ENCODE results near the gene TMEM63B.
A peak's percentile ranks its signal among the peaks of the same experiment; 100 is the strongest.
"Not testable (repeated sequence)": the region's sequence is repeated elsewhere in the genome, so short reads cannot be mapped to it uniquely, and the experiment has no call there.

Gene TMEM63B

GRCh38 chr6:44085219-44085618, 42.1 kb upstream of the TMEM63B start:
- H3K27me3 ChIP-seq (ENCODE audit: control insufficient read depth in 5 of 5, insufficient read depth in 4 of 5, low read length in 5 of 5), result no peaks in the 10 kb centered on the region
- H3K27ac ChIP-seq (ENCODE audit: low read depth, low read length), result no peak overlapping the region
- no peak overlapping the region for H3K4me3 ChIP-seq (ENCODE audit: low read depth in 1 of 5, low read length in 5 of 5)
- H3K36me3 ChIP-seq (ENCODE audit: control insufficient read depth in 5 of 5, insufficient read depth in 5 of 5, low read length in 5 of 5), result peaks cover 0 to 6% (median 5%) of the 10 kb centered on the region in 5 donors
- H3K9me3 ChIP-seq (ENCODE audit: control insufficient read depth in 5 of 5, low read length in 5 of 5), result no peaks in the 10 kb centered on the region
- peaks cover 0 to 5% (median 0%) of the 10 kb centered on the region in 5 donors for H3K4me1 ChIP-seq (ENCODE audit: control insufficient read depth in 5 of 5, insufficient read depth in 5 of 5, low read length in 5 of 5)
- H3K9ac ChIP-seq (ENCODE audit: low read length in 5 of 5), result no peak overlapping the region

GRCh38 chr6:44086931-44087574, 40.3 kb upstream of the TMEM63B start:
- Histone ChIP-seq H3K4me3 (ENCODE audit: low read depth in 1 of 5, low read length in 5 of 5) (no peak overlapping the region), H3K9ac (ENCODE audit: low read length in 5 of 5) (no peak overlapping the region), H3K4me1 (ENCODE audit: control insufficient read depth in 5 of 5, insufficient read depth in 5 of 5, low read length in 5 of 5) (peaks cover 0 to 5% (median 0%) of the 10 kb centered on the region in 5 donors), H3K36me3 (ENCODE audit: control insufficient read depth in 5 of 5, insufficient read depth in 5 of 5, low read length in 5 of 5) (peaks cover 0 to 7% (median 5%) of the 10 kb centered on the region in 5 donors), H3K9me3 (ENCODE audit: control insufficient read depth in 5 of 5, low read length in 5 of 5) (no peaks in the 10 kb centered on the region), H3K27me3 (ENCODE audit: control insufficient read depth in 5 of 5, insufficient read depth in 4 of 5, low read length in 5 of 5) (no peaks in the 10 kb centered on the region), H3K27ac (ENCODE audit: low read depth, low read length) (no peak overlapping the region)

GRCh38 chr6:44087623-44088022, 39.7 kb upstream of the TMEM63B start:
- H3K36me3 ChIP-seq (ENCODE audit: control insufficient read depth in 5 of 5, insufficient read depth in 5 of 5, low read length in 5 of 5), result peaks cover 0 to 7% (median 5%) of the 10 kb centered on the region in 5 donors
- no peak overlapping the region for H3K9ac ChIP-seq (ENCODE audit: low read length in 5 of 5)
- H3K27ac ChIP-seq (ENCODE audit: low read depth, low read length), result no peak overlapping the region
- no peaks in the 10 kb centered on the region for H3K9me3 ChIP-seq (ENCODE audit: control insufficient read depth in 5 of 5, low read length in 5 of 5)
- H3K4me3 ChIP-seq (ENCODE audit: low read depth in 1 of 5, low read length in 5 of 5), result no peak overlapping the region
- peaks cover 0 to 5% (median 0%) of the 10 kb centered on the region in 5 donors for H3K4me1 ChIP-seq (ENCODE audit: control insufficient read depth in 5 of 5, insufficient read depth in 5 of 5, low read length in 5 of 5)
- H3K27me3 ChIP-seq (ENCODE audit: control insufficient read depth in 5 of 5, insufficient read depth in 4 of 5, low read length in 5 of 5), result no peaks in the 10 kb centered on the region

GRCh38 chr6:44088827-44089590, 38.3 kb upstream of the TMEM63B start:
- H3K36me3 ChIP-seq (ENCODE audit: control insufficient read depth in 5 of 5, insufficient read depth in 5 of 5, low read length in 5 of 5), result peaks cover 0 to 10% (median 9%) of the 10 kb centered on the region in 5 donors
- H3K4me1 ChIP-seq (ENCODE audit: control insufficient read depth in 5 of 5, insufficient read depth in 5 of 5, low read length in 5 of 5), result peaks cover 0 to 5% (median 0%) of the 10 kb centered on the region in 5 donors
- no peaks in the 10 kb centered on the region for H3K27me3 ChIP-seq (ENCODE audit: control insufficient read depth in 5 of 5, insufficient read depth in 4 of 5, low read length in 5 of 5)

GRCh38 chr6:44090465-44090864, 36.9 kb upstream of the TMEM63B start:
- H3K27ac ChIP-seq (ENCODE audit: low read depth, low read length), result no peak overlapping the region
- no peaks in the 10 kb centered on the region for H3K9me3 ChIP-seq (ENCODE audit: control insufficient read depth in 5 of 5, low read length in 5 of 5)
- peaks cover 0 to 5% (median 0%) of the 10 kb centered on the region in 5 donors for H3K4me1 ChIP-seq (ENCODE audit: control insufficient read depth in 5 of 5, insufficient read depth in 5 of 5, low read length in 5 of 5)
- no peak overlapping the region for H3K4me3 ChIP-seq (ENCODE audit: low read depth in 1 of 5, low read length in 5 of 5)
- H3K9ac ChIP-seq (ENCODE audit: low read length in 5 of 5), result no peak overlapping the region
- H3K36me3 ChIP-seq (ENCODE audit: control insufficient read depth in 5 of 5, insufficient read depth in 5 of 5, low read length in 5 of 5), result peaks cover 0 to 17% (median 12%) of the 10 kb centered on the region in 5 donors
- H3K27me3 ChIP-seq (ENCODE audit: control insufficient read depth in 5 of 5, insufficient read depth in 4 of 5, low read length in 5 of 5), result no peaks in the 10 kb centered on the region

More at GRCh38 chr6:44088827-44089590, 38.3 kb upstream of the TMEM63B start:
- no peak overlapping the region for H3K27ac ChIP-seq (ENCODE audit: low read depth, low read length)
- no peaks in the 10 kb centered on the region for H3K9me3 ChIP-seq (ENCODE audit: control insufficient read depth in 5 of 5, low read length in 5 of 5)
- H3K4me3 ChIP-seq (ENCODE audit: low read depth in 1 of 5, low read length in 5 of 5), result no peak overlapping the region
- no peak overlapping the region for H3K9ac ChIP-seq (ENCODE audit: low read length in 5 of 5)

- not testable (repeated sequence) for H3K9ac ChIP-seq (ENCODE audit: low read length in 5 of 5); H3K4me1 ChIP-seq (ENCODE audit: control insufficient read depth in 5 of 5, insufficient read depth in 5 of 5, low read length in 5 of 5); H3K27me3 ChIP-seq (ENCODE audit: control insufficient read depth in 5 of 5, insufficient read depth in 4 of 5, low read length in 5 of 5); H3K4me3 ChIP-seq (ENCODE audit: low read depth in 1 of 5, low read length in 5 of 5); H3K9me3 ChIP-seq (ENCODE audit: control insufficient read depth in 5 of 5, low read length in 5 of 5); H3K27ac ChIP-seq (ENCODE audit: low read depth, low read length)
- H3K36me3 ChIP-seq (ENCODE audit: control insufficient read depth in 5 of 5, insufficient read depth in 5 of 5, low read length in 5 of 5), result peaks cover 0 to 17% (median 12%) of the 10 kb centered on the region in 5 donors
Observed at GRCh38 chr6:44091356-44091755, 36.0 kb upstream of the TMEM63B start.

- Histone ChIP-seq H3K9ac (ENCODE audit: low read length in 5 of 5) (peak overlapping the region in 1 of 5 donors; percentile 10), H3K4me1 (ENCODE audit: control insufficient read depth in 5 of 5, insufficient read depth in 5 of 5, low read length in 5 of 5) (no peaks in the 10 kb centered on the region), H3K9me3 (ENCODE audit: control insufficient read depth in 5 of 5, low read length in 5 of 5) (no peaks in the 10 kb centered on the region), H3K27me3 (ENCODE audit: control insufficient read depth in 5 of 5, insufficient read depth in 4 of 5, low read length in 5 of 5) (no peaks in the 10 kb centered on the region), H3K4me3 (ENCODE audit: low read depth in 1 of 5, low read length in 5 of 5) (no peak overlapping the region), H3K36me3 (ENCODE audit: control insufficient read depth in 5 of 5, insufficient read depth in 5 of 5, low read length in 5 of 5) (peaks cover 0 to 17% (median 12%) of the 10 kb centered on the region in 5 donors), H3K27ac (ENCODE audit: low read depth, low read length) (no peak overlapping the region)
Observed at GRCh38 chr6:44091981-44092884, 35.1 kb upstream of the TMEM63B start.

- Histone ChIP-seq H3K27ac (ENCODE audit: low read depth, low read length) (no peak overlapping the region), H3K9me3 (ENCODE audit: control insufficient read depth in 5 of 5, low read length in 5 of 5) (no peaks in the 10 kb centered on the region), H3K27me3 (ENCODE audit: control insufficient read depth in 5 of 5, insufficient read depth in 4 of 5, low read length in 5 of 5) (no peaks in the 10 kb centered on the region), H3K36me3 (ENCODE audit: control insufficient read depth in 5 of 5, insufficient read depth in 5 of 5, low read length in 5 of 5) (peaks cover 0 to 17% (median 12%) of the 10 kb centered on the region in 5 donors), H3K9ac (ENCODE audit: low read length in 5 of 5) (no peak overlapping the region), H3K4me1 (ENCODE audit: control insufficient read depth in 5 of 5, insufficient read depth in 5 of 5, low read length in 5 of 5) (no peaks in the 10 kb centered on the region), H3K4me3 (ENCODE audit: low read depth in 1 of 5, low read length in 5 of 5) (no peak overlapping the region)
Observed at GRCh38 chr6:44093066-44093465, 34.3 kb upstream of the TMEM63B start.

GRCh38 chr6:44093750-44094402, 33.5 kb upstream of the TMEM63B start:
- Histone ChIP-seq H3K27ac (ENCODE audit: low read depth, low read length) (no peak overlapping the region), H3K9ac (ENCODE audit: low read length in 5 of 5) (no peak overlapping the region), H3K4me3 (ENCODE audit: low read depth in 1 of 5, low read length in 5 of 5) (no peak overlapping the region), H3K9me3 (ENCODE audit: control insufficient read depth in 5 of 5, low read length in 5 of 5) (no peaks in the 10 kb centered on the region), H3K36me3 (ENCODE audit: control insufficient read depth in 5 of 5, insufficient read depth in 5 of 5, low read length in 5 of 5) (peaks cover 0 to 17% (median 12%) of the 10 kb centered on the region in 5 donors), H3K4me1 (ENCODE audit: control insufficient read depth in 5 of 5, insufficient read depth in 5 of 5, low read length in 5 of 5) (no peaks in the 10 kb centered on the region), H3K27me3 (ENCODE audit: control insufficient read depth in 5 of 5, insufficient read depth in 4 of 5, low read length in 5 of 5) (no peaks in the 10 kb centered on the region)
